AG04449 (cell line): ENCODE results near the gene TMPO.
"Not testable (repeated sequence)": the region's sequence is repeated elsewhere in the genome, so short reads cannot be mapped to it uniquely, and the experiment has no call there.

Experiments used
- CTCF ChIA-PET: fragments of 350-600 bp; formaldehyde crosslinking; extraction: SDS; loops from one replicate; lab custom pipeline; 2021; ENCODE audit warnings: antibody characterized with exemption; lab: Yijun Ruan, JAX
- POLR2A ChIA-PET: fragments of 400-600, 350-600 bp; formaldehyde crosslinking; extraction: SDS; loops from one replicate; lab custom pipeline; 2020; ENCODE audit warnings: antibody characterized with exemption, inconsistent platforms; lab: Yijun Ruan, JAX
- DNase-seq: peaks from one replicate; pipeline ENCODE4 v3.0.0-alpha.2; 2010; ENCODE audit warnings: low read depth, low spot score
- H3K4me3 ChIP-seq: 2 replicates; pipeline ENCODE4 v1.5.1; 2011; ENCODE audit warnings: low read depth, mild to moderate bottlenecking, control low read depth, low read length
- TF ChIP-seq, protein P1 (sequence below): IDR thresholded peaks from one replicate; pipeline ENCODE4 v1.5.1; 2011; ENCODE audit warnings: mild to moderate bottlenecking, moderate library complexity, low read length, control low read depth, inconsistent platforms; ENCODE audit not compliant: insufficient read depth; ENCODE audit errors: missing control alignments

The TMPO gene

DNA sequence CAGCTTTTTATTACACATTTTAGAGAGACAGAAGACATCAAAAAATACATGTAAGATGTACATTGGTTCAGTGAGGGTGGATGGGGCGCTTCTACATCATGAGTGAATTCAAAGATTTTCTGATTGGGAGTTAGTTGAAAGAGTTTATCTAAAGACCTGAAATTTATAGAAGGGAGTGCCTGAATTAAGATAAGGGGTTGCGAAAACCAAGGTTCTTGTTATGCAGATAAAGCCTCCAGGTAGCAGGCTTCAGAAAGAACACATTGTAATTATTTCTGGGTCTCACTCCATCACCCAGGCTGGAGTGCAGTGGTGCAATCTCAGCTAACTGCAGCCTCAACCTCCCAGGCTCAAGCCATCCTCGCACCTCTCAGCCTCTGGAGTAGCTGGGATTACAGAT, 26.2 kb upstream of the TMPO start:
- TF ChIP-seq, protein P1, sequence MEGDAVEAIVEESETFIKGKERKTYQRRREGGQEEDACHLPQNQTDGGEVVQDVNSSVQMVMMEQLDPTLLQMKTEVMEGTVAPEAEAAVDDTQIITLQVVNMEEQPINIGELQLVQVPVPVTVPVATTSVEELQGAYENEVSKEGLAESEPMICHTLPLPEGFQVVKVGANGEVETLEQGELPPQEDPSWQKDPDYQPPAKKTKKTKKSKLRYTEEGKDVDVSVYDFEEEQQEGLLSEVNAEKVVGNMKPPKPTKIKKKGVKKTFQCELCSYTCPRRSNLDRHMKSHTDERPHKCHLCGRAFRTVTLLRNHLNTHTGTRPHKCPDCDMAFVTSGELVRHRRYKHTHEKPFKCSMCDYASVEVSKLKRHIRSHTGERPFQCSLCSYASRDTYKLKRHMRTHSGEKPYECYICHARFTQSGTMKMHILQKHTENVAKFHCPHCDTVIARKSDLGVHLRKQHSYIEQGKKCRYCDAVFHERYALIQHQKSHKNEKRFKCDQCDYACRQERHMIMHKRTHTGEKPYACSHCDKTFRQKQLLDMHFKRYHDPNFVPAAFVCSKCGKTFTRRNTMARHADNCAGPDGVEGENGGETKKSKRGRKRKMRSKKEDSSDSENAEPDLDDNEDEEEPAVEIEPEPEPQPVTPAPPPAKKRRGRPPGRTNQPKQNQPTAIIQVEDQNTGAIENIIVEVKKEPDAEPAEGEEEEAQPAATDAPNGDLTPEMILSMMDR, result no peak
- ChIA-PET CTCF (interaction anchor here (1.0 kb wide), 1 partner anchor 78 kb away, joined by 3 read pairs; no protein-coding TSS in a partner anchor), POLR2A (no interaction called here)
- DNase-seq, result no peak
- H3K4me3 ChIP-seq, result no peak overlapping the region

GRCh38 chr12:98490501-98491453, 24.6 kb upstream of the TMPO start:
- ChIA-PET POLR2A (interaction anchor here (0.6 to 1.0 kb wide), 2 partner anchors 9 to 16 kb away, joined by 3 read pairs; no protein-coding TSS in a partner anchor), CTCF (interaction anchor here (0.6 to 5.5 kb wide), 49 partner anchors 8 to 508 kb away, joined by 3 to 67 read pairs (median 4); partner anchors contain the start of genes APAF1, IKBIP and TMPO)
- TF ChIP-seq, protein P1, result peak; percentile 86
- DNase-seq, result no peak
- no peak overlapping the region for H3K4me3 ChIP-seq

DNA sequence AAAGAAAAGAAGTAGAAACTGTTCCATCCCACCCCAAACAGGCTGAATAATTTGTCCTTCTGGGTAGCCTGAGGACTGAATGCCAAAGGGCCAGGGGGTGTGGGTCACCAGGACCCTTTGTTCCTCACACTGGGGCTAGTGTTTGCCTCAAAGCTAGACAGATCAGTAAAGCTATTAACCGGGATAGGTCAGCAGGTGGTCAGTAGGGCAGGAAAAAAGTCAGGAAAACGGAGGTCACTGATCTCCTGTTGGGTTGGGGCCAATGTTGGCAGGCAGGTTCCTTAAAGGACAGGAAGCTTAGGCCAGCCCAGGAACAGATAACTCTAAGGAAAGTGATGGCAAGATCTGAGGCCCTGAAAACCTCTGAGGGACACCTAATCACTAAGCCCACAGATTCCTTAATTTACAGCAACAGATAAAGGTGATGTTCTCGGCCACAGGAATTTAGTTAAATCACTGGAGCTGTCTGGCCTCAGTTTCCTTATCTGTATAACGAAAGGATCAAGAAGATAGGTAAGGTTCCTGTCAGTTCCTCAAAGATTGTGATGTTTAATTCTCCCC, 22.7 kb upstream of the TMPO start:
- ChIA-PET CTCF (interaction anchor here (0.5 to 5.5 kb wide), 12 partner anchors 9 to 161 kb away, joined by 3 to 67 read pairs (median 5); partner anchors contain the start of gene TMPO), POLR2A (no interaction called here)
- H3K4me3 ChIP-seq, result no peak overlapping the region
- TF ChIP-seq, protein P1, result no peak
- DNase-seq, result no peak

DNA sequence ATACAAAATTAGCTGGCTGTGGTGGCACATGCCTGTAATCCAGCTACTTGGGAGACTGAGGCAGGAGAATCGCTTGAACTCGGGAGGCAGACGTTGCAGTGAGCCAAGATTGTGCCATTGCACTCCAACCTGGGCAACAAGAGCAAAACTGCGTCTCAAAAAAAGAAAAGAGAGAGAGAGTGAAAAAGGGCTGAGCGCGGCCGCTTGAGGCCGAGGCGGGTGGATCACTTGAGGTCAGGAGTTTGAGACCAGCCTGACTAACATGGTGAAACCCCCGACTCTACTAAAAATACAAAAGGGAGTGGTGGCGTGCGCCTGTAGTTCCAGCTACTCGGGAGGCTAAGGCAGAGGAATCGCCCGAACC, 14.1 kb upstream of the TMPO start:
- CTCF ChIA-PET, result interaction anchor here (1.8 to 4.1 kb wide), 2 partner anchors 10 to 32 kb away, joined by 6 to 51 read pairs; no protein-coding TSS in a partner anchor

DNA sequence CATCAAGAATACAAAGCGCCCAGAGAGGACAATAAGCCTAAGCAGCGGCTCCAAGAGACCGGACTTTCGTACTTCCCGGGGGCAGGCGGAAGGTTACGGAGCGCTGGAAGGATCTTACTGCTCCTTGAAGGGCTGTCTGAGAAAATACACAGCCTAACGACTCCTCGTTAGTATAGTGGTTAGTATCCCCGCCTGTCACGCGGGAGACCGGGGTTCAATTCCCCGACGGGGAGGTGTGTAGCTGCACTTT, 12.1 kb upstream of the TMPO start:
- peak; percentile 73 for DNase-seq
- ChIA-PET CTCF (interaction anchor here (4.1 to 4.8 kb wide), 2 partner anchors 12 kb away, joined by 24 to 51 read pairs; partner anchors contain the start of gene TMPO), POLR2A (interaction anchor here (1.0 kb wide), 1 partner anchor 11 kb away, joined by 4 read pairs; no protein-coding TSS in a partner anchor)
- TF ChIP-seq, protein P1, result no peak
- peak overlapping the region; percentile 80 for H3K4me3 ChIP-seq

More for the DNA sequence above, 14.1 kb upstream of the TMPO start:
- DNase-seq, H3K4me3 ChIP-seq, POLR2A ChIA-PET: not testable (repeated sequence)

DNA sequence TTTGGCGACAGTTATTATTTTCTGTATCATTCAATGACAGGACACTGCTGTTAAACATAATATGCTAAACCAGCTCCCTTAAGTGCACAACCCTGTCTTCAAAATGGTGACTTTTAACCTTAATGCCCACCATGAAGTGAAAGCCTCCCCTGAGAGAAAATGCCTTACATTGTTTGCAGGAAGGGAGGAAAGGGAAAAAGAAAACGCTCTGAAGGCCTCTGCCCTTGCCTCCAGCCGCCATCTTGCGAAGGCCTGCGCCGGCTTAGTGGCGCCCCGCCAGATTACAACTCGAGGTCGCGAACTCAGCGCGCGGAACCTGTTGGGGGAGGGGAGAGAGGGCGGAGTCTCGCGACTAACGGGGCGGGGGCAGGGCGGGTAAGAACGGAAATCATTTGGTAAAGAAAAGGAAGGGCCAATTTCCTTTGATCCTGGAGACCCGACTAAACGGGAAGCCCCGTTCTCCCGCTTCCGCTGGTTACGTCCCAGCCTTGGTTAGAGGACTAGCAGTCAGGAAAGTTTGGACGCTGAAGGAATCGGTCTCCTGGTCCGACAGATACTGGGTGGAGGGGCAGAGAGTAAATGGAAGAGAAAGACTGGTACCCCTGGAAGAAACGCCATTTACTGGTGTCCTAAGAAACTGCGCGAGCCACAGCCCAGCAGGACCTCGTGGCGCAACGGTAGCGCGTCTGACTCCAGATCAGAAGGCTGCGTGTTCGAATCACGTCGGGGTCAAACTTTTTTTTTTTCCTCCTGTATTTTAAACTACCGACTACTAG, 11.6 kb upstream of the TMPO start:
- peak; percentile 52 for DNase-seq
- TF ChIP-seq, protein P1, result no peak
- POLR2A ChIA-PET, result interaction anchor here (1.0 kb wide), 1 partner anchor 10 kb away, joined by 4 read pairs; no protein-coding TSS in a partner anchor
- peak overlapping the region; percentile 80 for H3K4me3 ChIP-seq
- CTCF ChIA-PET, result interaction anchor here (4.1 to 4.8 kb wide), 2 partner anchors 12 kb away, joined by 24 to 51 read pairs; partner anchors contain the start of gene TMPO
